Activated naive CD4-positive, alpha-beta T cell treated with anti-CD3 and anti-CD28 coated beads, Interleukin-2, amount 10 ng/mL, durations not matched to agents 7 days and 5 days (primary cell): ENCODE results near the gene CLEC9A.

Experiments
- CTCF ChIA-PET: fragments of 350-600 bp; sonication (Branson Sonifier 250); formaldehyde crosslinking; loops from one replicate; lab custom pipeline; 2021; ENCODE audit warnings: antibody characterized with exemption; lab: Charles Lee
- DNase-seq: peaks from one replicate; pipeline ENCODE4 v3.0.0-alpha.2; 2020
- H3K27ac Mint-ChIP-seq: one replicate; pipeline ENCODE4 v1.8.0; 2021; ENCODE audit warnings: mild to moderate bottlenecking, moderate library complexity, mixed read lengths
- H3K27me3 Mint-ChIP-seq: one replicate; pipeline ENCODE4 v1.8.0; 2021; ENCODE audit warnings: mild to moderate bottlenecking, mixed read lengths
- H3K36me3 Mint-ChIP-seq: one replicate; pipeline ENCODE4 v1.8.0; 2021; ENCODE audit warnings: mixed read lengths
- H3K4me1 Mint-ChIP-seq: one replicate; pipeline ENCODE4 v1.8.0; 2021; ENCODE audit warnings: mixed read lengths
- H3K4me3 Mint-ChIP-seq: one replicate; pipeline ENCODE4 v1.8.0; 2021; ENCODE audit warnings: mild to moderate bottlenecking, moderate library complexity, mixed read lengths
- H3K9me3 Mint-ChIP-seq: one replicate; pipeline ENCODE4 v1.8.0; 2021; ENCODE audit warnings: mixed read lengths

Gene CLEC9A

DNA sequence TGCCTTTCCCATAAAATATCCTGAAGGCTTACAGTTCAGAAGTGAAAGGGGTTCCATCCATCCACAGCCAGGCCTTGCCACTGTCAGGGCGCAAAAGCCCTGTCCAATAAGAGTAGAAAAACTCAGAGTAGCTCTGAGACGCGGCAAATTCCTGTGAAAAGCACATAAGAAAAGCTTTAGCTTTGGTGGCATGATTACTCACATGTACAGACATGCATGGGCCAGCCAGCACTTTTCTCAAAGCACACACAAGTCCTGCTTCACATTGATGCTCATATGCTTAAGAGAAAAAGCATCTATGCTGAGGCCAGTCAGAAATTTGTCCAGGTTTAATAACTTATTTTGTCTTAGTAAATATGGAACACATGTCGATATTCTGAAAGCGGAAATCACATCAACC lies 42.8 kb downstream of the CLEC9A start:
- H3K9me3 Mint-ChIP-seq, result no peaks in the 10 kb centered on the region
- CTCF ChIA-PET, result no interaction called here
- H3K36me3 Mint-ChIP-seq, result no peaks in the 10 kb centered on the region
- H3K4me1 Mint-ChIP-seq, result no peaks in the 10 kb centered on the region
- H3K27ac Mint-ChIP-seq, result no peak overlapping the region
- H3K4me3 Mint-ChIP-seq, result no peak overlapping the region
- peaks cover 8% of the 10 kb centered on the region for H3K27me3 Mint-ChIP-seq
- DNase-seq, result no peak

DNA sequence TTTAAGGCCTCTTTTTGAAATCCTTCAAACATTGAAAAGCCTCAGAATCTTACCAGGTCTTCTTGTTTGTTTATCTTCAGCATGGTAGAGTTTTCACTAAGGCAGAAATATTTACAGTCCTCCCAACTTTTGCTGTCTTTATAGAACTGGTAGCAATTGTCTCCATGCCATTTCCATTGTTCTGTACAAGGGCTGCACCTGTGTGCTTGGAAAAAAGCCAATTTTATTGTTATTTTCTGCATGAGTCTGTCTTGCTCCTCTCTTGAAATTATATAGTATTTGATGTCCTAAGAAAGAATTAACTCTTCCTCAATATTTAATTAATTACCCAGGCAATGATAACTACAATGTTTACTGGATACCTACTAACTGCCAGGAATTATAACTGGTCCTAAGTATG lies 45.0 kb downstream of the CLEC9A start:
- Mint-ChIP-seq H3K27me3 (peaks cover 3% of the 10 kb centered on the region), H3K36me3 (no peaks in the 10 kb centered on the region), H3K27ac (no peak overlapping the region), H3K4me1 (no peaks in the 10 kb centered on the region), H3K9me3 (no peaks in the 10 kb centered on the region), H3K4me3 (no peak overlapping the region)
- no peak for DNase-seq
- CTCF ChIA-PET, result no interaction called here

DNA sequence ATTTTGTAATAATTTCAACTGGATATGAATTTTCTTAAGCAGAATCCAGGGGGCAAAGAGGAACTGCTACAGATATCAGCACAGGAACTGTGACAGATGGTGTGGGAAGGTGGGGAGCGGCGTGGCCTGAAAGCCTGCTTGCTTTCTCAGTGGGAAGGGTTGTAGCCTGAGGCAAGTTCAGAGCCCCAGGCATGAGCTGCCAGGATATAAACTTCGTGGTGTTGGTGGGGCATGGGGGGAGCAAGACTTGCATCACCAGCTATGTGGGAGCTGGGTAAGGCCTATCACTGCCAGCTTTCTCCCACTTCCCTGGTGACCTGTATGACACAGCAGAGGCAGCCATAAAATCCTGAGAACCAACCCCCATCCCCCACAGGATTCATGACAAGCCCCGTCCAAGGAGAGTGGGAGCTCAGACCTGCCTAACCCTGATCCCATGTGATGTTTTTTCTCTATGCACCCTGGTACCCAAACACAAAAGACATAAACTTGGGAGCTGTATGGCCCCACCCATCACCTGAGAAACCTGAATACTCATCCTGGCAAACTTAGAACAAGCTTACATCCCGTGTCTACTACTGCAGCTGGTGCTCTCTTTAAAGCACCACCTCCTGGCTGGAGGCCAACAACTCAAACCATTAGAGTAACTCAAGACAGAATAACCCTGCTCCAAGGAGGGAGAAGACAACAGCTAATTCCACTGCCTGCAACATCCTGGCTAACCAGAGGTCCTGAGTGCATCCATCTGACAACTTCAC lies 51.8 kb downstream of the CLEC9A start:
- Mint-ChIP-seq H3K9me3 (peaks cover 6% of the 10 kb centered on the region), H3K27ac (no peak overlapping the region), H3K4me3 (no peak overlapping the region), H3K36me3 (no peaks in the 10 kb centered on the region), H3K4me1 (no peaks in the 10 kb centered on the region), H3K27me3 (no peaks in the 10 kb centered on the region)
- CTCF ChIA-PET, result no interaction called here
- no peak for DNase-seq

DNA sequence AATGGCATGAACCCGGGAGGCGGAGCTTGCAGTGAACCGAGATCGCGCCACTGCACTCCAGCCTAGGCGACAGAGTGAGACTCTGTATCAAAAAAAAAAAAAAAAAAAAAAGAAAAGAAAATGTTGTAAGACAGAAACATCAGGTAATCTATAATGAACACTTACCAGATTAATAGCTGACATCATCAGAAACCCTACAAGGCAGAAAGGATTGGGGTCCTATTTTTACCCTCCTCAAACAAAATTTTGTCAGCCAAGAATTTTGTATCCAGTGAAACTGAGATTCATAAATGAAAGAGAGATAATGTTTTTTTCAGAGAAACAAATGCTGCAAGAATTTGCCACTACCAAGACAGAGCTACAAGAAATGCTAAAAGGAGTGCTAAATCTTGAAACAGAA lies 54.3 kb downstream of the CLEC9A start:
- Mint-ChIP-seq H3K4me3 (no peak overlapping the region), H3K4me1 (no peaks in the 10 kb centered on the region), H3K36me3 (no peaks in the 10 kb centered on the region), H3K9me3 (peaks cover 6% of the 10 kb centered on the region), H3K27ac (no peak overlapping the region), H3K27me3 (peaks cover 6% of the 10 kb centered on the region)
- DNase-seq, result no peak
- CTCF ChIA-PET, result no interaction called here

DNA sequence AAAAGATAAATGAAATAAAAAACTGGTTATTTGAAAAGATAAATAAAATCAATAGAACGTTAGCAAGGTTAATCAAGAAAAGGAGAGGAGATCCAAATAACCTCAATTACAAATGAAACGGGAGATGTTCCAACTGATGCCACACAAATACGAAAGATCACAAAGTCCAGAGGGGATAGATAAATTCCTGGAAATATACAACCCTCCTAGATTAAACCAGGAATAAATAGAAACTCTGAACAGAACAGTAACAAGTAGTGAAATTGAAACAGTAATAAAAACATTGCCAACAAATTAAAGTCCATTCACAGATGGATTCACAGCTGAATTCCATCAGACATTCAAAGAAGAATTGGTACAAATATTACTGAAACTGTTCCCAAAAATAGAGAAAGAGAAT lies 55.9 kb downstream of the CLEC9A start:
- CTCF ChIA-PET, result no interaction called here
- no peak for DNase-seq
- no peaks in the 10 kb centered on the region for H3K36me3 Mint-ChIP-seq
- peaks cover 6% of the 10 kb centered on the region for H3K9me3 Mint-ChIP-seq
- H3K27ac Mint-ChIP-seq, result no peak overlapping the region
- peaks cover 6% of the 10 kb centered on the region for H3K27me3 Mint-ChIP-seq
- no peaks in the 10 kb centered on the region for H3K4me1 Mint-ChIP-seq
- H3K4me3 Mint-ChIP-seq, result no peak overlapping the region

DNA sequence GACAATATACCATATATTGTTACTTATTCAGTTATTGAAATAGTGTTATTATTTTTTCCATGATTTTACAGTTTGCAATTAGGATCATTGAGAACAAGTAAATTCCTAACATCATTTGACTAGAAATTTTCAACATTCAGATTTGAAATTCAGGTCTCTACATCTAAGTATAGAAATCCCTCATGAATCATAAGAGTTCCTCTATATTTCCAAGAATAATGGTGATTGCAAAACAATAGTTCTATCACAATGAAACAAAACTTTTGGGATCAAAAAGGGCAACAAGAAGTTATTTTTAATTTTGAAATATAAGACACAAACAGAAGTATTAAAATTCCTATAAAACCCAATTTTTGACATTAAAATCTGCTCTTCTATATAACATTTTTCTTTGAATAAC lies 57.5 kb downstream of the CLEC9A start:
- no peak for DNase-seq
- Mint-ChIP-seq H3K27me3 (peaks cover 6% of the 10 kb centered on the region), H3K9me3 (peaks cover 6% of the 10 kb centered on the region), H3K4me1 (no peaks in the 10 kb centered on the region), H3K4me3 (no peak overlapping the region), H3K36me3 (no peaks in the 10 kb centered on the region), H3K27ac (no peak overlapping the region)
- CTCF ChIA-PET, result no interaction called here

DNA sequence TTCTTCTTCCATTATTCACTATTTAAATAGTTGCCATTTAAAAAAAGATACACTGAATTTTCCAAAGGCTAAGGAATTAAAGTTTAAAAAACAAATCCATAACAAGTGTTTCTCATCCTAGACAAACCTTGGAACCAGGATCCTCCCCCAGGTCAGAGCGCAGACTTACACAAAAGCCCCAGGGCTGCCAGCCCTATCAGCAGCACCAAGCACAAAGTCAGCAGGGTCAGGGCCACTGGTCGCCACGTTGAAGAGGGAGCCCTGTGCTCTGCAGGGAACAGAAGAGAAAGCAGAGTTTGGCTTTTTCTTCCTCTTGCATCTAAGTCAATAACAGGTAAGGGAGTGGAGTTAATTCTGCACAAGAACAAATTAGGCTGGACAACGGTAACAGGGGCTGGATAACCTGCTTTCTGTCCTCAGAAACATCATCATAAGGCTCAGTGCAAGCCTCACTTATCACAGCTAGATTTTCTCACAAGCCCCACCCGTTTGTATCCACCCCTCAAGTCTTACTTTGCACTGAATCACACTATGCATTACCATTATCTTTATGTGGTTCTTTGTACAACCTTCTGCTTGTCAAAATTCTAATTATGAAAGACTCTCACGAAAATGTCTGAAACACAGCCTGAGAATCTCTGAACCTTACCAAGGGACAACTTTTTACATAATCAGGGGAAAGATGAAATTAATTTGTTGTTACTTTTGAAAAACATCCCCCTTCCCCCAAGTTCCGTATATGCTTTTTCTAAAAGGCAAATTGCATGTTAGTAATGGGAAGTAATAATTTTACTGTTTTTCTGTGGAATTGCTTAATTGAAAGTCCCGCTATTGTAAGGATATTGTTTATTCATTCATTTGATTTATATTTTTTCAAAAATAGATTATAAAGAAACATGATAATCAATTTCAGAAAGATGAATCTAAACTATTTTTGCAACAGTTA lies 58.7 kb downstream of the CLEC9A start:
- Mint-ChIP-seq H3K9me3 (peaks cover 2% of the 10 kb centered on the region), H3K27me3 (peaks cover 6% of the 10 kb centered on the region), H3K27ac (no peak overlapping the region), H3K4me3 (no peak overlapping the region), H3K4me1 (no peaks in the 10 kb centered on the region), H3K36me3 (no peaks in the 10 kb centered on the region)
- no peak for DNase-seq
- CTCF ChIA-PET, result no interaction called here

DNA sequence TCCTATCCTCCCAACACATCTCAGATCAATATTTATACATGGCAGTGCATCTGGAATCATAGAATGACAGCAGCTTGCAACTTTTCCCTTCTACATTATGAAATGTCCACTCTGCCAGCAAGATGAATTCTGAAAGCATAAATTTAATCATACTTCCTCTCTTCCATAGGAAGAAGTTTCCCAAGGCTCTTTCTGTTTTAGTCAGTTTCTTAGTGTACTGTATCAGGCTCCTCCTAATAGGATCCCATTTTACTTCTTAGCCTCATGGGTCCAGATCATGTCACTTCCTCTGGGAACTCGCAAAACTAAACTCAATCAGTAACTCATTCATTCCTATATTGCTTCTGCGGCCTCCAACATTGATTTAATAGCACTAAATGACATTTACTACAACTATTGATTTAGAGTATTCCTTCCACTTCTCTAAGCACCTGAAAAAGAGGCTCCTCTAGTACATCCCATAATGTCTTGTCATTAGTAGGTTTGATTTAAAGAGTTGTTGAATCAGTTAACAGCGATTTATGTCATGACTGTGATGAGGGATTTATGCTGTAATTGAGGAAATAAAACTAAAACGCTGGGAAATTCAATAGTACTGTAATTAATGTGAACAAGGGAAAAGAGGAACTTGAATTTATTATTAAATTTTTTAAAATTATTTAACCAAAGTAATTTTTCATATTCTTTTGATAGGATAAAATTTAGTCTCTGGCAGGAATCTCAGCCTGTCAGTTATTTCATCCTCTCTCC lies 64.3 kb downstream of the CLEC9A start:
- H3K9me3 Mint-ChIP-seq, result no peaks in the 10 kb centered on the region
- no peak for DNase-seq
- CTCF ChIA-PET, result no interaction called here
- peaks cover 4% of the 10 kb centered on the region for H3K27me3 Mint-ChIP-seq
- H3K4me1 Mint-ChIP-seq, result no peaks in the 10 kb centered on the region
- no peak overlapping the region for H3K4me3 Mint-ChIP-seq
- H3K36me3 Mint-ChIP-seq, result no peaks in the 10 kb centered on the region
- H3K27ac Mint-ChIP-seq, result no peak overlapping the region

DNA sequence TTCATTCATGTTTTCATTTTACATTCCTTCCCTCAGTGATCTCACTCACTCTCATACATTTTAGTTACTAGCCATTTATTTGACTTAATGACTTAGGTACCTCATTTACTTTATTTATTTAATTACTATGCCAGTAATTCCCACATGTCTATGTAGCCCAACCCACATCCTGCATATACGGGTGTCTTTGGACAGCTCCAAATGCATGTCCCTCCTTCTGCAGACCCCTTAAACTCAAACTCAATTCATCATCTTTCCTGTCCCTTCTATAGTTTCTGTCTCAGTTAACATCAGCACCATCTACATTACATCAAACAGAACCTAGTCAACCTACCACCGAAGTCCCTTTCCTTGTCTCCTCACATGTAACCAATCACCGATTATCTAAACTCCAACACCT lies 65.5 kb downstream of the CLEC9A start:
- no peaks in the 10 kb centered on the region for H3K9me3 Mint-ChIP-seq
- CTCF ChIA-PET, result no interaction called here
- no peaks in the 10 kb centered on the region for H3K36me3 Mint-ChIP-seq
- no peaks in the 10 kb centered on the region for H3K4me1 Mint-ChIP-seq
- no peak for DNase-seq
- peaks cover 4% of the 10 kb centered on the region for H3K27me3 Mint-ChIP-seq
- no peak overlapping the region for H3K4me3 Mint-ChIP-seq
- H3K27ac Mint-ChIP-seq, result no peak overlapping the region

DNA sequence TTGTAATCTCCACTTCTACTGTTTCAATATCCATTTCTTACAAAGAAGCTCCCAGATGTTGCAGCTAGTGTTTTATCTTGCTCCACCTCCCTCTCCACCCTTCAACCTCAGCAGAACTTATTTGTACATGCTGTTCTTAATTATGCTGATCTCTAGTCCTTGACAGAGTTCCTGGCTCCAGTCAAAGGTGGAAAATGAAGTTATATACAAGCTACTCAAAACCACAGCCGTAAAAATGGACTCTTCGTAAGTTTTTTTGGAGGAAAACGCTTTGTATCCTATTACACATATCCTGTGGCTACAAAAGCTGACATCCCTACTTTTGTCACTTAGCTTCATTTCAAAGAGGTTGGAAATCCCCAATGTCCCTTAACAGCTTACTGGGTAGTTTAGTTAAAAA lies 67.0 kb downstream of the CLEC9A start:
- Mint-ChIP-seq H3K4me3 (no peak overlapping the region), H3K27ac (no peak overlapping the region), H3K27me3 (peaks cover 11% of the 10 kb centered on the region), H3K4me1 (no peaks in the 10 kb centered on the region), H3K36me3 (no peaks in the 10 kb centered on the region), H3K9me3 (no peaks in the 10 kb centered on the region)
- CTCF ChIA-PET, result no interaction called here
- no peak for DNase-seq

DNA sequence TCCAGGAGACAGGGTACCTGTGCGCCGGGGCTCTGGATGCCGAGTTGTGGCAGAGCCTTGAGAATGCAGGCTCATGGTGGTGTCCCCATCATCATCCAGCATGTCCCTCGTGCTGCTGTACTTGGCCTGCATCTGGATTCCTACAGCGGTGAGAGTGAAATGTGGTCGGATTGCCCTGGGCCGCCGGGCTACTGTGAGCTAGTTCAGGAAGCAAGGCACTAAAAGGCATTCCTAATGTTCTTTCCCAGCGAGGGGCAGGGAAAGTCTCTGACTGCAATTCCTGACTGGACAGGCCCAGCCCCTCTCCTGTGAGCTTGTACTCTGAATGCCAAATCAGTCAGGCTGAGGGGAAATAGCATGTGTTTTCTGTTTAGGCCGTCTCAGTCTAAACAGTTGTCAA lies 68.3 kb downstream of the CLEC9A start, which contains the start of gene CLEC1A:
CLEC1A (minus strand) TSS at position 195 of the 400 bp plus-strand sequence; CDS start at position 132, 63 bp downstream.
- no peak for DNase-seq
- no peak within 1 kb of the TSS for H3K4me3 Mint-ChIP-seq
- peaks cover 15% of the 10 kb centered on the region for H3K27me3 Mint-ChIP-seq
- CTCF ChIA-PET, result no interaction called here
- no peaks in the 10 kb centered on the region for H3K4me1 Mint-ChIP-seq
- no peak within 1 kb of the TSS for H3K27ac Mint-ChIP-seq
- H3K36me3 Mint-ChIP-seq, result no peaks in the 10 kb centered on the region
- H3K9me3 Mint-ChIP-seq, result peaks cover 4% of the 10 kb centered on the region

DNA sequence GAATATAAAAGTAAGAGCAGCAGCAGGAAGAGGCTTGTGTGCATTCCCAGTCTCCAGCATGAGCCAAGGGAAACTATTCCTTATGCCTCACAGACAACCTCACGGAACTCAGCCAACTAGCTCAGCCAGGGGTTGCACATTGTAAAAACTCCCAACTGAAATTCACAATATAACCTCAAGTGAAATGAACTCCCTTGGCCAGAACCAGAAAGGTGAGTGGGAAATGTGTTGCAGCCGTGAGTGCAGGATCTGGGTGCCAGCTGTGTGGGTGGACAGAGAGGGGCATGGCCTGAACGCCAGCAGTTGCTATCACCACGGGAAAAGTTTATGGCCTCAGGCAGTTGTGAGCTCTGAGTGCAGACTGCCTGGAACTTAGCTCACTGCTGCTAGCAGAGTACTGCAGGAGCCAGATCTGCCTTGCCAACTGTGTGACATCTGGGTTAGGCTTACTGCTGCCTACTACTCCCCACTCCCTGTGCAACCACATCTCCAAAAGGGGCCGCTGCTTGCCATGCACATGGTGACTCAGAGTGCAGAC lies 70.6 kb downstream of the CLEC9A start:
- Mint-ChIP-seq H3K4me3 (no peak overlapping the region), H3K27ac (no peak overlapping the region), H3K36me3 (no peaks in the 10 kb centered on the region), H3K4me1 (no peaks in the 10 kb centered on the region), H3K9me3 (peaks cover 4% of the 10 kb centered on the region), H3K27me3 (peaks cover 20% of the 10 kb centered on the region)
- DNase-seq, result no peak
- CTCF ChIA-PET, result interaction anchor here (1.0 kb wide), 1 partner anchor 17 kb away, joined by 3 read pairs; no protein-coding TSS in a partner anchor

DNA sequence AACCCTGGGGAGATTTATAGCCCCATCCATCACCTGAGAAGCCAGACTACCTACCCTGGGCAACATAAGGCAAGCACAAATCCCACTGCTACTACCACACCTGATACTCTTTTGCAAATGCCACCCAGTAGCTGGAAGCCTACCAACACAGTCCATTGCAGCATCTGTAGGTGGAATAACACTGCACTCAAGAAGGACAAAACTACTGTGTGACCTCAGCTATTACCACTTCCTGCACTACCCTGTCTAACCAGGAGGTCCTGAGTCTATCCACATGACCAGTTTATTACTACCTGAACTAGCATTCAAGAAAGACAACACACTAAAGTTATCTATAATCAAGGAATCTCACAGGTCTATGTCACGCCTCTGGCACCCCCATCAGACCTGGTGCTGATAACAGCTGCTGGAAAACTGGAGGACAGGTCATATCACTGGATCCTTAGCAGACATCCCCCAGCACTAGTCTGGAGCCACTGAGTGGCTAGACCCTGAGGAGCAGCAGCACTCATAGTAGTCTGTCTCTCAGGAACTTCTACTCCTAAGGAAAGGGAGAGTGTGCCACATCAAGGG lies 71.3 kb downstream of the CLEC9A start:
- Mint-ChIP-seq H3K4me1 (no peaks in the 10 kb centered on the region), H3K9me3 (peaks cover 4% of the 10 kb centered on the region), H3K27me3 (peaks cover 22% of the 10 kb centered on the region), H3K36me3 (no peaks in the 10 kb centered on the region), H3K4me3 (no peak overlapping the region), H3K27ac (no peak overlapping the region)
- no peak for DNase-seq
- CTCF ChIA-PET, result interaction anchor here (1.0 kb wide), 1 partner anchor 17 kb away, joined by 3 read pairs; no protein-coding TSS in a partner anchor
